CD4-positive, alpha-beta T cell treated with Interleukin-15 for 4 hours (primary cell): ENCODE data around the gene FAN1.

Experiments
- DNase-seq: peaks from one replicate; pipeline ENCODE4 v3.0.0-alpha.2; 2020; ENCODE audit warnings: low spot score

FAN1 gene

DNA sequence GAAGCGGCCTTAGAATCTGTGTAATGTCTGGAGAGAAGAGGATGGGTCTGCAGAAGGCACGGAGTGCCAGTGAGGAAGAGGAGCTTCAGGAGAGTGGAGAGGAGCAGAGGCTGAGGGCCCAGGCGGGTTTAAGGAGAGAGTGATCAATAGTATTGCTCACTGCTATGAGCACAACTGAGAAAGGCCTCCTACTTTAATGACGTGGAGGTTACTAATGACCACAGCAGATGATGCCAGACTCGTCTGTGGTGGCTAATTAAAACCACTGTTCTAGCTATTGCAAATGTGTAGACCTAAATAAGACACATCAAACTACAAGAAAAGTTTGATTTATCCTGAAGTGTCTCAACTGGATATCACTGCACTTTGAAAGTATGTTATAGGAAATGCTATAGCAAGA lies 54.5 kb downstream of the FAN1 start:
- no peak for DNase-seq

DNA sequence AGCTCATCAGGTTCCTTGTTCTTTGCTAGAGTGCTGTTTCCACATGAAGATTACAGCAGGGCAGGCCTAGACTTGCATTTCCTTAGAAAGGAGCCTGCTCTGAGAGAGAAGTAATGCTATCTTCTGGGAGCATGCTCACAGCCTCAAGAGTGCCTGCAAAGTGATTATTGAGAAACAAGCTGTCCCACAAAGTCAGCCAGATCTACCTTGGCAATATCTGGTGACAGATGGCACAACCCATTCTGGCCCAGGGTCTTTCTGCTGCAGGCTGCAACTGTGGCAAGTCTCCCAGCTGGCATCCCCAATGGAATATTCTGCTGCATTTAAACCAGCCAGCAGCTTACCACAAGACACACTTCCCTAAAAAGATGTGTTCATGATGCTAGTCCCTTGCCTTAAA lies 58.4 kb downstream of the FAN1 start:
- DNase-seq = no peak

DNA sequence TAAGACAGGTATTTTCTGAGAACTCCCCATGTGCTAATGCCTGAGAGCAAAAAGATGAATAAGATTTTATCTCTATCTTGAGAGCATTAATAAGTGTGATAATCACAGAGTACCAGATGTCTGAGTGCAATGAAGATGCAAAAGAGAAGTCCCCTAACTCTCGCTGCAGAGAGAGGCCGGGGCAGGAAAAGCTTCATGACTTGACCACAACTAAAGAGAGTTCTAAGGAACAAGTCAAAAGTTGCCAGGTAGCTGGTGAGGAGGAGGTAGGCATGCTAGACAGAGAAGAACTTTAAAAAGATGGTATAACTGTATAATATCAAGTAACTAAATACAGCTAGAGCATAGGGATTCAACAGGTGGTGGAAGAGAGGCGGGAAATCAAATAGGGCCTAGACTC lies 58.9 kb downstream of the FAN1 start:
- no peak for DNase-seq

DNA sequence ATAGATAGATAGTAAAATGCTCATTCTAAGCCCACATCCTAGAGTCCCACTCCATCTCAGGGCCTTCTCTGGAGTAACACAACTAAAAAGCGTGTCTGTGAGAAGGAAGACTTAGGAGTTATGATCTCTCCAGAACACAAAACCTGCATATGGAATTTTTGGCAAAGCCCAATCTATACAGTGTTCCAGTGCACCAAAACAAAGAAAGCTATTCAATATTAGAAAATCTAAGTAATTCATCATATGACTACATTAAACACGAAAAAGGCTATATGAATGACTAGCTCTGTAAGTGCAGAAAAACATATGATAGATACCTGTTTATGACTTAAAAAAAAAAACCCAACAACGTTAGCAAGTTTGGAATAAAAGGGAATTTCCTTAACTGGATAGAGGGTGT lies 60.0 kb downstream of the FAN1 start:
- no peak for DNase-seq

DNA sequence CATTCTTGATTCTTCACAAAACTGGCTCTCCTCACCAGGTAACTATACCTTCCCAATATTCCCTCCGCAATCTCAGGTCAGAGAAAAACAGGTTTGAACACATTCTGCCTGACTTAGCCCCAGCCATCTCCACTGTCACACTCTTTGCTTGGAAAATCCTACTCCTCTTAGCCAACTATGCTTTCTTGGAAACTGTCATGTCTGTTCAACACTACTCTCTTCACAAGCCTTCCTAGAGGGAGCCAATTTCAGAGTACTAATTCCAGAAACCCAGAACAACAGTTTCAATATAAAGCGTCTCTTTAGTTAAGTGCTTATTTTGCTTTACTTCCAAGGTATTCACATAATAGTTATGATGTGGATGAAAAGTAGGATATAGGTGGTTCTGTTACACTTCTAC lies 66.0 kb downstream of the FAN1 start:
- DNase-seq = no peak

DNA sequence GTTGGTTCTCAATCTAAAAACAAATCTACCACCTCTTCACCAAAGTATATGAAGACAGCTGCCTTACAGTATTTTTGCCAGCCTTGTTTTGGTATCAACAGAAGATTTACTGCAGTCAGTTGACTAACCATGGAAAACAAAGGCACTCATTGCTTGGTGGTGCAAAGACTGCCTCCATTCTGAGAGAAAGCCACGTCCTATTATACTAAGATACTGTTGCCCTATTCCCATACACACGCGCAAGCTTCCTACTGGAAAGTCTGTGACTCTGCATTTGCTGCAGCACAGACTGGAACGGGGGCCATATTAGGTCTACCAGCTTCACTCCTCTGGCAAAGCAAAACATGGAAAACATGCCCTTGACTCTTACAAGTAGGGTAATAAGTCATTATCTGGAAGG lies 69.7 kb downstream of the FAN1 start:
- DNase-seq = no peak

DNA sequence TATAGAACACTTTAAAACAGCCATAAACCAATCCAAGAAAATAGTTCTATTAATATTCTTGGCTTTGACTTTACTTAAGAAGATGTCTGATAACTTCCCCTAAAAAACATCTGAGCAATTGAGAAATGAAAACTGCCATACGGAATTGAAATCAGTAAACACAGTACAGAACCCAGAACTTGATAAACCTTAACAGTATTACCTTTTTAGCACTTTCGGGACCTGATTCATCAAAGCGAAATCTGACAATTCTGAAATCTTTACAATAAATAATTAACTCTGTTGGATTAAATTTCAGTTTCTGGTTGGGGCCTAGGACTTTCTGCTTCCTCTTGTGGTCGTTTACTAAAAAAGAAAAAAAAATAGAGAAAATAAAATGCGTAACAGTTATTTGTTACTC lies 70.4 kb downstream of the FAN1 start:
- no peak for DNase-seq

DNA sequence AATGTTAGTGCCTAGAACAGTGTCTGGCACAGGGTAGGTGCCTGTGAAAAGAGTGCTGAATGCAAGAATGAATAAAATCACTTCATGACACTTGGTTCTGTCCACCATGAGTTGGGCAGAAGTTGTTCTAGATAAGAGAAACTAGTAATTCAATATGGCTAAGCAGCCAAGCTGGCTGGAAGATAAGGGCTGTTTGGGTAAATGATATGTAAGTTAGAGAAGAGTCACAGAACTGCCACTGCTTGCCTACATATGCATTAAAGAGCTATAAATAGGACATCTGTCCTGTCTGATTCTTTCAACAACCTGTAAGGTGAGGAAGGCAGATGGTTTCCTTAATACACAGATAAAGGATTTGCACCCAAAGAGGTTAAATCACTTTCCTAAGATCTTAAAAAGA lies 74.6 kb downstream of the FAN1 start:
- DNase-seq = no peak

DNA sequence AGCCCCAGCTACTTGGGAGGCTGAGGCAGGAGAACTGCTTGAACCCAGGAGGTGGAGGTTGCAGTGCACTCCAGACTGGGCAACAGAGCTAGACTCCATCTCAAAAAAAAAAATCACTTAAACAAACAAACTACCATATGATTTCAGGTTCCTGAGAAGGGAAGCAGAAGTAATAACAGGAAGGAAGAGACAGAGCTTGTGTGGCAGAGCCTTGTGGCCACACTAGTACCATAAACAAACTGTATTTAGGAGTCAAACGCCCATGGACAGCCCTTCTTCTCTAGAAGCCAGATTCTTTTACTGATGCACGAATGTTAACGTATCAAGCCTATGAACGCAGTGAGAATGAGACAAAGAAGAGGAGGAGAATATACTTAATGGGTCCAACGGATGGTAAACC lies 75.7 kb downstream of the FAN1 start:
- no peak for DNase-seq

DNA sequence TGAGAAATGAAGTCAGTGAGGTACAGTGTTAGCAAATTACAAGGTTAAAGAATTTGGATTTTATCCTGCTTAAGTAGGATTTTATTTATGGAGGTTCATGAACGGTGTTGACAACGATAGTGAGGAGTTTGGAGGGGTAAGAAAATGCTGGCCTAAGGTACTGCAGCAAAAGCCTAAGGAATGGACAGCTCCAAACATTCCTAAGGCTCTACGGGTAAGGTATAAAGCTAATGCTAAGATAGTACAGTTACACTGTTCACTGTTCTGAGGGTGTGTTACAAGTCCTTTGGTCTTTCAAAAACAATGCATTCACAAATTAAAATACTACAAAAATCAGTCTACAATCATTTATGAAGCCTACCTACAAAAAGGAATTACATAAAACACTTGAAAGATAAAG lies 80.4 kb downstream of the FAN1 start:
- DNase-seq = no peak

DNA sequence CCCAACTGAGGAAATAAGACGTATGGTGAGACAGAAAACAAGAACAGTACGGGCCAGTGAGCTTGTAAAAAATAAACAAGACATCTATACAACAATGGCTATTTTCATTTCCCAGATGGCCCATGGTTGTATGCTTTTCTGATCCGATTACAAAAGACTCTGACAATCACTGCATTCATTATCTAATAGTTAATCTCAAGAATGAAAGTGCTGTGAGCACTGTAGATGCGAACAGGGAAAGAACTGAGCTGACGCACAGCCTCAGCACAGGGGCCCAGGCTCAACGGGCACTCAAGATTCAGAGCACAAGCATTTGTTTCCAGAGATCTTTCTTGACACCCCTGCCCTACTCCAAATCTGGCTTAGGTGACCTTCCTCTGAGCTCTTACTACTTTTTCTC lies 80.8 kb downstream of the FAN1 start:
- DNase-seq = no peak

DNA sequence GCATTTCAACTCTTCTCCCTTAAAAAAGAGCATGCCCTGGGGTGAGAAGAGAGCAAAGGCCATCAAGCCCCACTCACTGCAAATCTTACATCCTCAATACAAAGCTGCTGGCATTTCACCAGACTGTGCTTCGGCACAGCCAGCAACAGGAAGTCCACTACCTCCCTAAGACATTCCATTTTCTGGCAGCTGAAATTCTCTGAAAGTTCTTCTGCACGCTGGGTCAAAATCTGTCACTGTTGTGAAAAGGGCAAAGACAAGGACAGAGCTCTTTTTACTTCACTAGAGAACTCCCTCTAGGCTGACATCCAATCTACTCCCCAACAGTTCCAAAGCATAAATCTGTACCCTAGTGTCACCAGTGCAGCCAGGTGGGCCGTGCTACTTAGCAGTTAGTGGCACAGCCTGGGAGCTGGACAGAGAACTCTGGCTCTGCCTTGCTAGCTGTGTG lies 81.4 kb downstream of the FAN1 start:
- no peak for DNase-seq

DNA sequence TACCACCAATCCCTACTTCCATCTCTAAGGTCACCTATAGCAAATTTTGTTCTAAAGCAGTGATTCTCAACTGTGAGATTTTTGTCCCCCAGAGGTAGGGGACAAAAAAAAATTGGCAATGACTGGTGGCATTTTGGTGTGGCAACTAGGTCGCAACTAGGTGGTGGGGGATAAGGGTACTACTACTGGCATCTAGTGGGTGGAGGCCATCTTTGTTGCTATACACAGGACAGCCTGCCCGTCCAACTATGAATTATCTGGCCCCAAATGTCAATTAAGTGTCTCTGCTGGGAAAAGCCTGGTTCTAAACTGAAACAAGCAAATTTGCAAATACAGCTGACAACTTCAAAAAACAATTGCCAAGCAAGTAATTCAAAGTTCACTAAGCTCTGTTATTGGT lies 86.3 kb downstream of the FAN1 start:
- no peak for DNase-seq

DNA sequence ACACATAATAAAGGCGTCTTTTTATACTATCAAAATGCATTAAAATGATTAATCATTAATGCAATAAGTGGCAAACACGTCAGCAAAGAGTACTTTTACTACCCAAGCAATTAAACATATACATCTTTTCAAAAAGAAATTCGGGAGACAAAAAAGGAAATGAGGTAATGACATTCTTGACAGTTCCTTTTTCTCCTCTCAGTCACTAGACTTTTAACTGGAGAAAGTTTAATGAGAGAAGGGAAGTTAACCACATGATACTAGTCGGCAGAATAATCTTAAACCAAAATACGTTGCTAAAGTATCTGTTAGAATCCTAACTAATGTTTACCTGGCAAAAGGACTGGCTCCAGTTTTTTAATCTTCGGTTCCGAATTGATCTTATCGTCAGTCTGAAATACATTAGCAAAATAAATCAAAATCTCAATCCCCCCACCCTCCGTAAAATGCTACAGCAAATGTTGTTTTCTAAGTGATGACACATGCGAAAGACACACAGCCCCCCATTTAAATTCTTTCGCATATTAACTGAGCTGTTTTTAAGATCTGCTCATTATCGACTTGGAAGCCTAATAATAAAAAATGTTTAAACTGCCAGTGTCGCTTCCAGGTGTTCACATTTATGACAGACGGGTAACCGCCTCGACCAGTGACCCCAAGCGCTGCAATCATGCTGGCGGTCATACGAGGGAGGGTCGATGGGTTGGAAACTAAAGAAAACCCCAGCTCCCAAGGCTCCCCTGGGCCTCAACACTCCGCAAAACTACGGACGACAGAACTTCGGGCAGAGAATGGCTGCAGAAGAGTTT lies 86.9 kb downstream of the FAN1 start:
- DNase-seq = no peak

DNA sequence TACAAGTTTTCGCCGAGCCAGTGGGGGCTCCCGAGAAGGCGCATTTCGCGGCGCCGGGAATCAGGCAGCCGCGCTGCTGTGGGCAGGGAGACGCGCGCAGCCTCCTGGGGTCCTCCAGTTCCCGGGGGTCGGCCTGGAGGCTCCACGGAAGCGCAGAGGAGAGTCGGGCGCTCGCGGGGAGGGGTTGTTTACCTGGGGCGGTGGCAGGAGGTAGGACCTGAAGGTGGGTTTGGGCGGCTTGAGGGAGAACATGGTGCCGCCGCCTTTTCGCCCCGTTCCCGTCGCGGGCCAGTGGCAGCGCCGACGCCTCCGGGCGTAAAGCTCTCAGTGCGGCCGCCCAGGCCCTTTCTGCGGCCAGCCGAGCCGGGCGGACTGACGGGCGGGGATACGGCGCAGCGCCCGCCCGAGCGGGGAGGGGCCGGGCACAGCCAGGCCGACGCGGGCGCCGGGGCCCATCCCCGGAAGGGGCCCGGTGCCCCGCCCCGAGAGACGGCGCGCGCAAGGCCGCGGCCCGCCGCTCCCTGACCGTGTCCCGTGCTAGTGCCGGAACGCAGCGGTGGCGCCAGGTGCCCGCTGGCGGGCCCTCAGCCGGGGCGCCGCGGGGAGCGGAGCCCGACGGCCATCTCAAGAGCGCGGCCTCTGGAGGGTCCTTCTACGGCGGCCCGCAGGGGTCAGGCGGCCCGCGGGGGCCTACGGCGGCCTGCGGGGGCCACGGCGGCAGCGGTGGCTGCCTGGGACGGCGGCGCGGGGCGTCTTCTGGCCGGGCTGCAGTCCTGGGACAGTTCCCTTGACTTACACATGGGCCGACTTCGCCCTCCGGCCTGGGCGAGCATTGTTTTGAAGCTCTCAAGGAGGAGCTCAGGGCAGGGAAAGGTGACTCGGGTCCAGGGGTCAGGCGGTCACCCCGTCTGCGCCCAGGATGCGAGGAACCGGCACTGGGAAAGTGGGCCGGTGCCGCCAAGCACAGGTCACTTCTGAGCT lies 87.8 kb downstream of the FAN1 start, which contains the start of gene MTMR10:
TSS of gene MTMR10 (minus strand) at position 374 of the 981 bp plus-strand sequence. CDS start at position 252, 122 bp downstream.
- DNase-seq = peak; percentile 64

DNA sequence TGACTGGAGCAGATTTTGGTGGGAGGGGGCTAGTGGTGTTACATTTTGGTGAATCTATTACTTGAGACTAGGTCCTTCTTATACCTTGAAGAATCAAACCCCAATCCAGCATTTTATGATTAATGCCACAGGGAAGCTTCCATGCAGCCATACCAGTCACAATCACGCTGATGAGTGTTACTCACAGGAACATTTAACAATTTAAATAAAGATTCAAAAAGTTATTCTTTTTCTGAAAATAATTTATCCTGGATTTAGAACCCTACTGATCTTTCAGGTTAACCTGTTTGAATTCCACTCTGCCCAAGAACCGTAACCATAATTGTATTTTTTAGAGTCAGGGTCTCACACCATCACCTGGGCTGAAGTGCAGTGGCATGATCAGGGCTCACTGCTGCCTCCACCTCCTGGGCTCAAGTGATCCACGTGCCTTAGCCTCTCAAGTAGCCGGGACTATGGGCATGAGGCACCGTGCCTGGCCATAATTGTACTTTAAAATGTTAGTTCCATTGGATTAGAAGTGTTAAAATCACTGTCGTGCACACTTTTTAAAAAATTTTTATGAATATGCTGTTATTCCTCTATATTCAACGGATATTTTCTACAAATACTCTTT lies 88.6 kb downstream of the FAN1 start:
- no peak for DNase-seq
